ENCODE measurements around the gene SHF. TPM values are rescaled to one million over a fixed set of nuclear protein-coding genes. Genes with fewer than 3 reads are reported as not detected.
A peak's percentile ranks its signal among the peaks of the same experiment; 100 is the strongest.

Gene SHF
- total RNA-seq, 1 experiment from 2014 or later = 21.7 TPM

GRCh38 chr15:45185069-45185779 lies 2.5 kb downstream of the SHF start:
- no peak overlapping the region for H3K27ac ChIP-seq (ENCODE audit: insufficient read length, low read depth, low read length)
- H4K8ac ChIP-seq (replicated peaks; ENCODE audit: insufficient read length, low read depth, low read length) = no peak overlapping the region
- WGBS (ENCODE audit: extremely low coverage, insufficient read length, low lambda C conversion rate) = no CpG with 5 or more reads among the region's 3 CpGs
- H2BK15ac ChIP-seq (ENCODE audit: low read depth, low read length) = no peak overlapping the region
- no peak overlapping the region for H3K14ac ChIP-seq (ENCODE audit: insufficient read depth, low read length)
- H2BK5ac ChIP-seq (ENCODE audit: insufficient read length, low read length) = no peak overlapping the region
- Mint-ChIP-seq H3K27ac (peak overlapping the region in 1 of 3 experiments; percentile 80; a peak in 2 of 7 replicates), H3K4me1 (peaks cover 56 to 58% of the 10 kb centered on the region in 2 experiments), H3K27me3 (ENCODE audit: low read depth) (peaks cover 28% of the 10 kb centered on the region), H3K4me3 (peak overlapping the region; percentile 87 to 97; a peak in 4 of 5 replicates), H3K36me3 (ENCODE audit: insufficient read depth in 1 of 3, low read depth in 3 of 3) (peaks cover under 1 to 6% (median 5%) of the 10 kb centered on the region in 3 experiments; a peak in 3 of 7 replicates), H3K9me3 (no peaks in the 10 kb centered on the region; a peak in 2 of 5 replicates)
- H3T11ph ChIP-seq (ENCODE audit: low read length) = no peak overlapping the region
- no peak overlapping the region for H2BK20ac ChIP-seq (ENCODE audit: low read depth, low read length, poor library complexity, severe bottlenecking)
- no peak overlapping the region for H3K23ac ChIP-seq (ENCODE audit: insufficient read length, low read depth, low read length)
- H3K18ac ChIP-seq (ENCODE audit: insufficient read length, low read depth, low read length) = no peak overlapping the region
- H4K91ac ChIP-seq (ENCODE audit: insufficient read length, low read depth, low read length) = no peak overlapping the region
- H2AK5ac ChIP-seq (ENCODE audit: insufficient read length, low read length) = no peak overlapping the region
- H2AFZ ChIP-seq (ENCODE audit: low read length) = no peak overlapping the region
- no peak overlapping the region for H3K9ac ChIP-seq (ENCODE audit: extremely low read depth, insufficient read length, low read length)
- H3K4ac ChIP-seq (ENCODE audit: low read depth, low read length) = no peak overlapping the region
- H3K9me3 ChIP-seq (ENCODE audit: control insufficient read depth, low read depth, low read length) = no peaks in the 10 kb centered on the region
- H3K4me2 ChIP-seq (ENCODE audit: insufficient read depth, insufficient read length, low read length) = no peak overlapping the region
- DNase-seq = no peak
- no peak overlapping the region for H2BK120ac ChIP-seq (ENCODE audit: low read depth, low read length, poor library complexity, severe bottlenecking)
- H3K56ac ChIP-seq (ENCODE audit: insufficient read length, low read depth, low read length) = no peak overlapping the region
- peaks cover 13% of the 10 kb centered on the region for H3K79me1 ChIP-seq (ENCODE audit: insufficient read depth, low read depth, low read length, poor library complexity, severe bottlenecking)
- TF ChIP-seq, protein P1, sequence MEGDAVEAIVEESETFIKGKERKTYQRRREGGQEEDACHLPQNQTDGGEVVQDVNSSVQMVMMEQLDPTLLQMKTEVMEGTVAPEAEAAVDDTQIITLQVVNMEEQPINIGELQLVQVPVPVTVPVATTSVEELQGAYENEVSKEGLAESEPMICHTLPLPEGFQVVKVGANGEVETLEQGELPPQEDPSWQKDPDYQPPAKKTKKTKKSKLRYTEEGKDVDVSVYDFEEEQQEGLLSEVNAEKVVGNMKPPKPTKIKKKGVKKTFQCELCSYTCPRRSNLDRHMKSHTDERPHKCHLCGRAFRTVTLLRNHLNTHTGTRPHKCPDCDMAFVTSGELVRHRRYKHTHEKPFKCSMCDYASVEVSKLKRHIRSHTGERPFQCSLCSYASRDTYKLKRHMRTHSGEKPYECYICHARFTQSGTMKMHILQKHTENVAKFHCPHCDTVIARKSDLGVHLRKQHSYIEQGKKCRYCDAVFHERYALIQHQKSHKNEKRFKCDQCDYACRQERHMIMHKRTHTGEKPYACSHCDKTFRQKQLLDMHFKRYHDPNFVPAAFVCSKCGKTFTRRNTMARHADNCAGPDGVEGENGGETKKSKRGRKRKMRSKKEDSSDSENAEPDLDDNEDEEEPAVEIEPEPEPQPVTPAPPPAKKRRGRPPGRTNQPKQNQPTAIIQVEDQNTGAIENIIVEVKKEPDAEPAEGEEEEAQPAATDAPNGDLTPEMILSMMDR (conservative IDR thresholded peaks at IDR 0.05) = no peak
- no peaks in the 10 kb centered on the region for H4K20me1 ChIP-seq (ENCODE audit: control insufficient read depth, insufficient read depth, insufficient read length)
- H3K4me1 ChIP-seq (ENCODE audit: insufficient read depth, low read length) = peaks cover 21% of the 10 kb centered on the region
- peaks cover 5% of the 10 kb centered on the region for H3K23me2 ChIP-seq (ENCODE audit: insufficient read length, low read depth, low read length, poor library complexity, severe bottlenecking)
- peaks cover 6% of the 10 kb centered on the region; the same call in 1 of the 2 replicates for H3K27me3 ChIP-seq (ENCODE audit: insufficient read depth, low read length)
- peaks cover 3% of the 10 kb centered on the region; the same call in 1 of the 2 replicates for H3K79me2 ChIP-seq (ENCODE audit: insufficient read depth, low read length)
- H4K5ac ChIP-seq (ENCODE audit: insufficient read length, low read depth, low read length) = no peak overlapping the region
- no peak overlapping the region for H2BK12ac ChIP-seq (ENCODE audit: insufficient read length, low read depth, low read length)
